Endothelial cell of umbilical vein (primary cell): ENCODE data around the gene NR6A1. TPM values are rescaled to one million over a fixed set of nuclear protein-coding genes. Genes with fewer than 3 reads are reported as not detected.

Experiments used
- BruUV-seq: library from RNA; stranded (reverse); fragments of 400-500 nt; replicated peaks from 2 replicates; lab custom pipeline; 2021; lab: Mats Ljungman, UMichigan
- CTCF ChIA-PET: fragments of 300-600, 350-600 bp; sonication (Branson Sonifier 250); formaldehyde crosslinking; loops from one replicate; lab custom pipeline; 2021; ENCODE audit warnings: antibody characterized with exemption, inconsistent platforms; lab: Charles Lee
- POLR2A ChIA-PET: fragments of 300-600, 350-600 bp; sonication (Branson Sonifier 250); formaldehyde crosslinking; loops from one replicate; lab custom pipeline; 2021; ENCODE audit warnings: antibody characterized with exemption, inconsistent platforms; lab: Charles Lee
- DNase-seq: peaks from one replicate; pipeline ENCODE4 v3.0.0-alpha.2; 2011; ENCODE audit warnings: low read depth, low spot score
- FAIRE-seq: peaks from 2 replicates; lab custom pipeline; 2011; peaks lifted over from hg19 to GRCh38; lab: Jason Lieb, UNC
- H2AFZ ChIP-seq: 2 replicates; pipeline ENCODE4 v1.6.0; 2012; ENCODE audit warnings: low read depth, low read length, control low read depth, inconsistent platforms
- H3K27ac ChIP-seq: 2 replicates; pipeline ENCODE4 v1.5.1; 2011; ENCODE audit warnings: low read depth, mild to moderate bottlenecking, control low read depth, low read length, moderate library complexity; ENCODE audit not compliant: insufficient read depth
- H3K27me3 ChIP-seq, 2 experiments: 2 replicates each; pipeline versions ENCODE4 v1.6.0 to v1.6.1; 2011; ENCODE audit warnings: low read length in 2 of 2, mixed read lengths in 1 of 2; ENCODE audit not compliant: control insufficient read depth in 2 of 2, insufficient read depth in 2 of 2
- H3K36me3 ChIP-seq, 2 experiments: 2 replicates in 1 of 2; 3 replicates in 1 of 2; pipeline ENCODE4 v1.5.1; 2011; ENCODE audit warnings: low read length in 2 of 2, mild to moderate bottlenecking in 1 of 2, moderate library complexity in 1 of 2; ENCODE audit not compliant: control insufficient read depth in 2 of 2, insufficient read depth in 2 of 2; ENCODE audit errors: extremely low read depth in 1 of 2
- H3K4me1 ChIP-seq: 3 replicates; pipeline ENCODE4 v1.5.1; 2011; ENCODE audit warnings: mild to moderate bottlenecking, low read length; ENCODE audit not compliant: control insufficient read depth, insufficient read depth; ENCODE audit errors: extremely low read depth
- H3K4me2 ChIP-seq: 2 replicates; pipeline ENCODE4 v1.6.1; 2011; ENCODE audit warnings: low read length, control low read depth, mixed read lengths; ENCODE audit not compliant: insufficient read depth
- H3K4me3 ChIP-seq, 3 experiments: fragments of 200-600 bp in 1 of 3; sonication (generic), shearing (Covaris generic) in 1 of 3; replicated peaks in 1 of 3; 2 replicates each; pipeline ENCODE4 v1.5.1; 2011 to 2016; ENCODE audit warnings: control low read depth in 3 of 3, low read length in 3 of 3, mild to moderate bottlenecking in 2 of 3, inconsistent platforms in 1 of 3, low read depth in 1 of 3, moderate library complexity in 1 of 3; ENCODE audit not compliant: insufficient read depth in 1 of 3
- H3K79me2 ChIP-seq: 2 replicates; pipeline ENCODE4 v1.6.0; 2012; ENCODE audit warnings: low read length, inconsistent platforms; ENCODE audit not compliant: control insufficient read depth, insufficient read depth
- H3K9ac ChIP-seq: replicated peaks from 2 replicates; pipeline ENCODE3; 2011; ENCODE audit warnings: low read length, control low read depth; ENCODE audit not compliant: insufficient read depth; ENCODE audit errors: extremely low read depth
- H3K9me1 ChIP-seq: replicated peaks from 3 replicates; pipeline ENCODE4 v1.6.0; 2011; ENCODE audit warnings: mild to moderate bottlenecking, low read length; ENCODE audit not compliant: control insufficient read depth, insufficient read depth; ENCODE audit errors: extremely low read depth
- H3K9me3 ChIP-seq: replicated peaks from 2 replicates; pipeline ENCODE4 v1.5.1; 2012; ENCODE audit warnings: low read length, inconsistent platforms; ENCODE audit not compliant: control insufficient read depth, insufficient read depth
- H4K20me1 ChIP-seq: replicated peaks from 2 replicates; pipeline ENCODE3; 2011; ENCODE audit warnings: mild to moderate bottlenecking, low read length; ENCODE audit not compliant: control insufficient read depth, insufficient read depth; ENCODE audit errors: extremely low read depth
- FOS ChIP-seq: IDR thresholded peaks from 2 replicates; pipeline ENCODE4 v1.6.1; 2011; ENCODE audit warnings: mild to moderate bottlenecking, low read length, moderate library complexity, borderline replicate concordance; ENCODE audit not compliant: insufficient read depth
- MAX ChIP-seq: IDR thresholded peaks from 2 replicates; pipeline ENCODE4 v1.6.1; 2011; ENCODE audit not compliant: insufficient read depth, insufficient read length
- POLR2AphosphoS5 ChIP-seq: IDR thresholded peaks from 2 replicates; pipeline ENCODE4 v1.6.1; 2012; ENCODE audit warnings: low read depth, mild to moderate bottlenecking, control low read depth, low read length, moderate library complexity; ENCODE audit not compliant: insufficient read depth
- dilution Hi-C: fragments of 300-500 bp; cut with MboI; formaldehyde crosslinking; loops from one replicate; pipeline ENCODE4 v1.15.0; 2019; ENCODE audit warnings: low sequenced_read_pairs; ENCODE audit not compliant: extremely low pct_ligation_motif_present
- intact Hi-C: fragments of 100-400 bp; cut with micrococcal nuclease; formaldehyde crosslinking; loops from one replicate; pipeline ENCODE4 v1.10.0; 2022
- polyA plus RNA-seq, 4 experiments: library from polyadenylated mRNA; depleted of rRNA in 3 of 4; stranded (reverse) in 3 of 4; unstranded in 1 of 4; fragments of >200 nt; gene quantifications; 2 replicates each; pipeline versions ENCODE4 v1.2.1 to v1.2.3, GENCODE V29; 2011 to 2012; ENCODE audit warnings: missing spikeins in 1 of 4
- total RNA-seq: library from RNA; stranded (reverse); gene quantifications from 2 replicates; pipeline ENCODE4 v1.2.3, GENCODE V29; 2021

NR6A1 gene
- total and polyA plus RNA-seq, 2 donors (not counting 3 experiments of a cell fraction or from before 2014, with no cell fraction given): 0.17 to 1.2 TPM

- POLR2A ChIA-PET: no interaction called here
- no peak for FAIRE-seq
- Histone ChIP-seq H3K4me2 (no peak overlapping the region), H3K9ac (no peak overlapping the region), H3K79me2 (no peaks in the 10 kb centered on the region), H3K27me3 (no peaks in the 10 kb centered on the region), H2AFZ (no peak overlapping the region), H3K9me1 (no peaks in the 10 kb centered on the region), H3K36me3 (no peaks in the 10 kb centered on the region), H4K20me1 (no peaks in the 10 kb centered on the region), H3K9me3 (no peaks in the 10 kb centered on the region), H3K4me3 (no peak overlapping the region), H3K4me1 (no peaks in the 10 kb centered on the region), H3K27ac (no peak overlapping the region)
- TF ChIP-seq FOS: no peak
- BruUV-seq: no TSS peak
- dilution Hi-C loops (no loop called here), intact Hi-C loops (no loop called here)
- CTCF ChIA-PET: no interaction called here
- no peak for DNase-seq
These were observed 300.8 kb downstream of the NR6A1 start for GRCh38 chr9:124470306-124470705.

GRCh38 chr9:124469011-124469832 lies 301.9 kb downstream of the NR6A1 start:
- no TSS peak for BruUV-seq
- no peaks in the 10 kb centered on the region for H3K9me3 ChIP-seq
- H3K4me1 ChIP-seq: no peaks in the 10 kb centered on the region
- ChIA-PET CTCF (no interaction called here), POLR2A (no interaction called here)
- no peak for FAIRE-seq
- H3K4me2 ChIP-seq: no peak overlapping the region
- H3K27ac ChIP-seq: no peak overlapping the region
- dilution Hi-C loops (no loop called here), intact Hi-C loops (no loop called here)
- no peaks in the 10 kb centered on the region for H3K9me1 ChIP-seq
- H3K4me3 ChIP-seq: no peak overlapping the region
- no peak overlapping the region for H2AFZ ChIP-seq
- DNase-seq: no peak
- no peaks in the 10 kb centered on the region for H3K79me2 ChIP-seq
- H3K27me3 ChIP-seq: peaks cover 0 to 4% of the 10 kb centered on the region in 2 experiments
- no peak overlapping the region for H3K9ac ChIP-seq
- TF ChIP-seq POLR2AphosphoS5 (no peak), MAX (peak; percentile 12)
- no peaks in the 10 kb centered on the region for H3K36me3 ChIP-seq
- H4K20me1 ChIP-seq: no peaks in the 10 kb centered on the region
